ENCODE results near the gene HOXA6. TPM values are rescaled to one million over a fixed set of nuclear protein-coding genes. Genes with fewer than 3 reads are reported as not detected.

The HOXA6 gene
- total RNA-seq, 1 donor from 2014 or later, result not detected

- H3K27me3 Mint-ChIP-seq (ENCODE audit: unreplicated experiment), result peaks cover 45% of the 10 kb centered on the region
- DNase-seq (ENCODE audit: low spot score), result no peak
- peaks cover 17% of the 10 kb centered on the region for H3K4me1 Mint-ChIP-seq (ENCODE audit: unreplicated experiment)
- no peak for TF ChIP-seq CTCF (IDR thresholded peaks at IDR 0.05; ENCODE audit: unreplicated experiment)
- H3K27ac Mint-ChIP-seq (ENCODE audit: unreplicated experiment), result no peak overlapping the region
- peaks cover 6% of the 10 kb centered on the region for H3K36me3 Mint-ChIP-seq (ENCODE audit: low read depth, unreplicated experiment)
- no peaks in the 10 kb centered on the region for H3K9me3 Mint-ChIP-seq (ENCODE audit: unreplicated experiment)
- no peak overlapping the region for H3K4me3 Mint-ChIP-seq (ENCODE audit: unreplicated experiment)
Measured at GRCh38 chr7:27193335-27194001, 45.9 kb upstream of the HOXA6 start.

GRCh38 chr7:27192546-27193334 lies 45.2 kb upstream of the HOXA6 start:
- TF ChIP-seq CTCF (IDR thresholded peaks at IDR 0.05; ENCODE audit: unreplicated experiment), result no peak
- H3K4me3 Mint-ChIP-seq (ENCODE audit: unreplicated experiment), result no peak overlapping the region
- H3K9me3 Mint-ChIP-seq (ENCODE audit: unreplicated experiment), result no peaks in the 10 kb centered on the region
- peaks cover 24% of the 10 kb centered on the region for H3K4me1 Mint-ChIP-seq (ENCODE audit: unreplicated experiment)
- no peak overlapping the region for H3K27ac Mint-ChIP-seq (ENCODE audit: unreplicated experiment)
- peaks cover 6% of the 10 kb centered on the region for H3K36me3 Mint-ChIP-seq (ENCODE audit: low read depth, unreplicated experiment)
- no peak for DNase-seq (ENCODE audit: low spot score)
- H3K27me3 Mint-ChIP-seq (ENCODE audit: unreplicated experiment), result peaks cover 43% of the 10 kb centered on the region

DNA sequence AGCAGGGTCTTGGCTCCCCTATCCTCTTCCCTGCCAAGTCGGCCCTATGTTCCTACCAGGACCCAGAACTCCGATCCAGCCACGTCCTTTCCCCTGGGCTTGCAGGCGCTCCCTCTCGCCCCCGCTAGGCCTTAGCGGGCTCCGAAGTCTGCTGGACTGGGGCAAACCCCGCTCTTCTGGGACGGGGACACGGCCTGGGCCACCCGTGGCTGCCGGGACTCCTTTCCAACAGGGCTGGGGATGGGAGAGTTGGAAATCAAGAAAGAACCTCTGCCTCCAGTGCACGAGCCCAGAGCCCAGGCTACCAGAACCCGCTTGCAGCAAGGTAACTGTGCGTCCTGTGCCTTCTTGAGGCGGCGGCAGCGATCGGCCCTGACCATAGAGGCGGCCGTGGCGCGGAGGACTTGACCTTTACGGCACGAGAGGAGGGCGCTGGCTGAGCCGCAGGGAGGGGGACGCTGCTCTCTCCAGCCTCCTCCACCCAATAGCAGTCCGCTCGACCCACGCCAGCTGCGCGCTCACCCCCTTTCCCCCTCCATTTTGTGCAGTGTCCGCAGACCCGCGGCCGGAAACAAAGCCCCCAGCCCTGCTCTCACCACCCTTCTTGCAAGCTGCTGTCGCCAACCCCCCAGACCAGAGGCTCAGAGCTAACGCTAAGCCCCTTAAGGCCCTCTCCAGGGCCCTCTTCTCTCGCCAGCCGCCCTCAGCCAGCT lies 44.4 kb upstream of the HOXA6 start:
- no peak overlapping the region for H3K27ac Mint-ChIP-seq (ENCODE audit: unreplicated experiment)
- DNase-seq (ENCODE audit: low spot score), result no peak
- H3K9me3 Mint-ChIP-seq (ENCODE audit: unreplicated experiment), result no peaks in the 10 kb centered on the region
- H3K4me1 Mint-ChIP-seq (ENCODE audit: unreplicated experiment), result peaks cover 29% of the 10 kb centered on the region
- H3K27me3 Mint-ChIP-seq (ENCODE audit: unreplicated experiment), result peaks cover 48% of the 10 kb centered on the region
- peaks cover 6% of the 10 kb centered on the region for H3K36me3 Mint-ChIP-seq (ENCODE audit: low read depth, unreplicated experiment)
- peak overlapping the region; percentile 65 for H3K4me3 Mint-ChIP-seq (ENCODE audit: unreplicated experiment)
- TF ChIP-seq CTCF (IDR thresholded peaks at IDR 0.05; ENCODE audit: unreplicated experiment), result no peak

GRCh38 chr7:27191161-27191731 lies 43.7 kb upstream of the HOXA6 start:
- DNase-seq (ENCODE audit: low spot score), result no peak
- Mint-ChIP-seq H3K9me3 (ENCODE audit: unreplicated experiment) (no peaks in the 10 kb centered on the region), H3K27ac (ENCODE audit: unreplicated experiment) (no peak overlapping the region), H3K27me3 (ENCODE audit: unreplicated experiment) (peaks cover 53% of the 10 kb centered on the region), H3K4me3 (ENCODE audit: unreplicated experiment) (peak overlapping the region; percentile 51), H3K36me3 (ENCODE audit: low read depth, unreplicated experiment) (peaks cover 6% of the 10 kb centered on the region), H3K4me1 (ENCODE audit: unreplicated experiment) (peaks cover 29% of the 10 kb centered on the region)
- TF ChIP-seq CTCF (IDR thresholded peaks at IDR 0.05; ENCODE audit: unreplicated experiment), result no peak

Data from endothelial cell (in vitro differentiated cells).